GM10266 (cell line): Measurements from ENCODE around the gene DCP1B.

Experiments used
- DNase-seq: peaks from one replicate; pipeline ENCODE4 v3.0.0; 2012; ENCODE audit errors: extremely low spot score
- CTCF ChIP-seq: IDR thresholded peaks from 2 replicates; pipeline ENCODE4 v1.5.1; 2012; ENCODE audit warnings: mild to moderate bottlenecking, low read depth; ENCODE audit not compliant: control insufficient read depth, insufficient read depth; ENCODE audit errors: missing control alignments

The DCP1B gene

GRCh38 chr12:2046957-2047356 is 42.7 kb upstream of the DCP1B start:
- no peak for DNase-seq
- TF ChIP-seq CTCF: no peak

GRCh38 chr12:2044165-2044564 is 39.9 kb upstream of the DCP1B start:
- no peak for DNase-seq
- TF ChIP-seq CTCF: no peak

- DNase-seq: no peak
These were observed 38.8 kb upstream of the DCP1B start for GRCh38 chr12:2043054-2043453.

GRCh38 chr12:2039034-2039433 is 34.8 kb upstream of the DCP1B start:
- no peak for DNase-seq
- TF ChIP-seq CTCF: no peak

More at GRCh38 chr12:2043054-2043453, 38.8 kb upstream of the DCP1B start:
- no peak for TF ChIP-seq CTCF

- no peak for DNase-seq
- no peak for TF ChIP-seq CTCF
These were observed 31.3 kb upstream of the DCP1B start for GRCh38 chr12:2035431-2036055.

- peak; percentile 99 for TF ChIP-seq CTCF
- peak; percentile 91 for DNase-seq
These were observed 30.6 kb upstream of the DCP1B start for GRCh38 chr12:2034633-2035430.

GRCh38 chr12:2032506-2032905 is 28.2 kb upstream of the DCP1B start:
- no peak for DNase-seq
- no peak for TF ChIP-seq CTCF
